Colonic mucosa (tissue), 4 donors: Measurements from ENCODE around the gene FILIP1L. TPM values are rescaled to one million over a fixed set of nuclear protein-coding genes. Genes with fewer than 3 reads are reported as not detected.

Source experiments
- DNase-seq: peaks from one replicate; pipeline ENCODE4 v3.0.0-alpha.2; 2020
- H3K27ac ChIP-seq: fragments of 200-600 bp; one replicate; pipeline ENCODE4 v1.8.0; 2021
- H3K27me3 ChIP-seq: fragments of 200-600 bp; one replicate; pipeline ENCODE4 v1.8.0; 2021
- H3K36me3 ChIP-seq: fragments of 200-600 bp; one replicate; pipeline ENCODE4 v1.8.0; 2021
- H3K4me1 ChIP-seq: fragments of 200-600 bp; one replicate; pipeline ENCODE4 v1.8.0; 2021; ENCODE audit warnings: mild to moderate bottlenecking
- H3K4me3 ChIP-seq: fragments of 200-600 bp; one replicate; pipeline ENCODE4 v1.8.0; 2021
- H3K9ac ChIP-seq, 2 donors: one replicate each; pipeline ENCODE4 v1.7.0; 2013; ENCODE audit warnings: control low read depth in 2 of 2, low read depth in 2 of 2, low read length in 2 of 2
- H3K9me3 ChIP-seq: fragments of 200-600 bp; one replicate; pipeline ENCODE4 v1.8.0; 2021
- intact Hi-C: fragments of 100-400 bp; cut with DNase I; formaldehyde crosslinking; loops from one replicate; pipeline ENCODE4 v1.14.1; 2022
- total RNA-seq, 2 donors: library from RNA; stranded (reverse); fragmentation: NEBNext Ultra II Directional in 1 of 2; extraction: Animal tissue kit (Norgen Biotek cat#: 25700) in 1 of 2; gene quantifications; one replicate each; pipeline ENCODE4 v1.2.1, GENCODE V29; 2021
- TF ChIP-seq, protein P1 (sequence below): fragments of 200-600 bp; IDR thresholded peaks from one replicate; pipeline ENCODE4 v1.8.0; 2022; ENCODE audit warnings: antibody characterized with exemption, mild to moderate bottlenecking
- donor health status: healthy.
- donor health status: DM: no; HTN: no; CAD: no.
- donor health status: DM: no; HTN: no; CAD: no.

FILIP1L gene
- total RNA-seq, 2 donors from 2014 or later: 3.7 to 29.0 TPM

DNA sequence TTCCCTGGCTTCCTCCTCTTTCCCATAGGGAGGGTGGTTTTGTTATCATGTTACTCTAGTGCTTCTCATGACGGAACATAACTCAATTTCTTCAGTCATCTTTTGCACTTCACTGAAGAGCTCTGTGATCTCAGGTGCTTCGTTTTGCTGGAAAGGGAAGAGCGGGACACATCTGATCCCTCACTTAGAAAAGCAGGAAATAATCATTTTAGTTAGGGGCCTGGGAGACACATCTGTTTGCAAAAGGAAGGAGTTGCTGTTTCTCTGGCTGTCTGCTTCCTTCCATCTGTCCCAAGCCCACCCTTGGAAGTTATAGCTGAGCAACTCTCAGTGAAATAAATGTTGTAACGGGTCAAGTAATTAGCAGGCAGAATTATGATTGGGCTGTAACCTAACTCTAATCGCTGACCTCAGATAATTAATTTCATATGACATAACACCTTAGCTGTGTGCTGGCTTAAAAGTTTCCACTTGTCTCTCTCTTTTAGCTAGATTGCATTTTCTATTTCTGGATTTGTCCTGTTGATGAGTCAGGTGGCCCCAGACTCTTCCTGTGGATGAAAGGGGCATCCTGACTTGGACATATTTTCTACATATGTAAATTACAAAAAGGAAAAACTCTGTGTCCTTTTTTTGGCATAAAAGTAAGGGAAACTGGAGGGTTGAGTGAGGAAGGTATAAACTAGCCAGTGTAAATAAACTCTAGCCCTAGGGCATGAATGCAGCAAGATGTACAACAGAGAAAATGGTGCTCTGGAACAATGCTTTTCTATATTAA lies 11.0 kb upstream of the FILIP1L start:
- H3K4me3 ChIP-seq: no peak overlapping the region

DNA sequence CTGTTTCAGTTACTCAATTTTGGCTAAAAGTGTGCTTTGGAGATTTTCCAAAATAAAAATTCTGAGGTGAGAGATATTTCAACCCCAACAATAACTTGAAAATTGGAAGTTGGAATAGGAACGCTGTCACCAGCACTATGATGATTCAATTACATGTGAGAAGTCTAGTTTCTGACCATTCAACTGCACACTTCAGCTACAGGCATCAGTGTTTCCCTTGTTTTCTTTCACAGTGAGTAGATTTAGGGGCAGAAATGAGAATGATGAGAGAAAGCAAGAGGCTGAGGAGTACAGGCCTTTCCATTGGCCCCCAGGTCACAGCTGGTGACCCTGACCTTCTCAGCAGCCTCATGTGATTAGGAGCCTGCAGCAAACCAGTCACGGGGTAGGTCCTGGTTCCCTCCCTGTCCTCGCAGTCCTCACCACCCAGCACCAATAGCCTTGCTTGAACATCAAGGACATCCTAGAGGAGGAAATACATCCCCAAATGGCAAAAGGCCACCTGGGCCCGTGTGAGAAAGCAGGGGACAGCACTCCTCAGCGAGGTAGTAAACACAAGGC lies 10.0 kb upstream of the FILIP1L start:
- intact Hi-C loops: no loop called here
- no peak overlapping the region for H3K27ac ChIP-seq

More for the DNA sequence above, 11.0 kb upstream of the FILIP1L start:
- H3K27me3 ChIP-seq: no peaks in the 10 kb centered on the region
- no peaks in the 10 kb centered on the region for H3K9me3 ChIP-seq
- H3K9ac ChIP-seq: no peak overlapping the region
- no peak overlapping the region for H3K27ac ChIP-seq
- H3K36me3 ChIP-seq: no peaks in the 10 kb centered on the region
- no peak for DNase-seq
- intact Hi-C loops: no loop called here
- H3K4me1 ChIP-seq: no peaks in the 10 kb centered on the region
- TF ChIP-seq, protein P1, sequence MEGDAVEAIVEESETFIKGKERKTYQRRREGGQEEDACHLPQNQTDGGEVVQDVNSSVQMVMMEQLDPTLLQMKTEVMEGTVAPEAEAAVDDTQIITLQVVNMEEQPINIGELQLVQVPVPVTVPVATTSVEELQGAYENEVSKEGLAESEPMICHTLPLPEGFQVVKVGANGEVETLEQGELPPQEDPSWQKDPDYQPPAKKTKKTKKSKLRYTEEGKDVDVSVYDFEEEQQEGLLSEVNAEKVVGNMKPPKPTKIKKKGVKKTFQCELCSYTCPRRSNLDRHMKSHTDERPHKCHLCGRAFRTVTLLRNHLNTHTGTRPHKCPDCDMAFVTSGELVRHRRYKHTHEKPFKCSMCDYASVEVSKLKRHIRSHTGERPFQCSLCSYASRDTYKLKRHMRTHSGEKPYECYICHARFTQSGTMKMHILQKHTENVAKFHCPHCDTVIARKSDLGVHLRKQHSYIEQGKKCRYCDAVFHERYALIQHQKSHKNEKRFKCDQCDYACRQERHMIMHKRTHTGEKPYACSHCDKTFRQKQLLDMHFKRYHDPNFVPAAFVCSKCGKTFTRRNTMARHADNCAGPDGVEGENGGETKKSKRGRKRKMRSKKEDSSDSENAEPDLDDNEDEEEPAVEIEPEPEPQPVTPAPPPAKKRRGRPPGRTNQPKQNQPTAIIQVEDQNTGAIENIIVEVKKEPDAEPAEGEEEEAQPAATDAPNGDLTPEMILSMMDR: no peak

DNA sequence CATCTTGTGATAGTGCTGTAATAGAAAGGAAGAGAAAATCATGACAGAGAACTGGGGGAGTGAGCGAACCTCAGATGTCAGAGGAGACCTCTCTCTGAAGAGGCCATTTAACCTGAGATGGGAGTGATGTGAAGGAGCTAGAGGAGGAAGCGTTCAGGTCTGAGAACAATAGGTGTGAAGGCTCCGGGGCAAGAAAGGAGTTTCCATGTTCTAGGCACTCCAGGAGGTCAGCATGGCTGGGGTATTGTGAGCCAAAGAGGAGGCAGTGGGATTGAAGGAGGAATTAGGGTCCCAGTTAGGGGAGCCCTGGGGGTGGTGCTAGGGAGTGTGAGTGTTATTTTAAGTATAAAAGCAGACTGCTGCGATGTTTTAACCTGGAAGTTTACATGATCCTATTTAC lies 8.8 kb upstream of the FILIP1L start:
- DNase-seq: no peak
- intact Hi-C loops: no loop called here
- H3K9ac ChIP-seq: no peak overlapping the region
- no peaks in the 10 kb centered on the region for H3K9me3 ChIP-seq
- no peak overlapping the region for H3K27ac ChIP-seq
- TF ChIP-seq, protein P1: no peak
- no peaks in the 10 kb centered on the region for H3K27me3 ChIP-seq
- H3K4me3 ChIP-seq: no peak overlapping the region
- no peaks in the 10 kb centered on the region for H3K36me3 ChIP-seq
- no peaks in the 10 kb centered on the region for H3K4me1 ChIP-seq

More for the DNA sequence above, 10.0 kb upstream of the FILIP1L start:
- DNase-seq: no peak
- no peaks in the 10 kb centered on the region for H3K27me3 ChIP-seq
- no peak overlapping the region for H3K4me3 ChIP-seq
- TF ChIP-seq, protein P1: no peak
- no peaks in the 10 kb centered on the region for H3K36me3 ChIP-seq
- H3K4me1 ChIP-seq: no peaks in the 10 kb centered on the region
- no peak overlapping the region for H3K9ac ChIP-seq
- H3K9me3 ChIP-seq: no peaks in the 10 kb centered on the region

DNA sequence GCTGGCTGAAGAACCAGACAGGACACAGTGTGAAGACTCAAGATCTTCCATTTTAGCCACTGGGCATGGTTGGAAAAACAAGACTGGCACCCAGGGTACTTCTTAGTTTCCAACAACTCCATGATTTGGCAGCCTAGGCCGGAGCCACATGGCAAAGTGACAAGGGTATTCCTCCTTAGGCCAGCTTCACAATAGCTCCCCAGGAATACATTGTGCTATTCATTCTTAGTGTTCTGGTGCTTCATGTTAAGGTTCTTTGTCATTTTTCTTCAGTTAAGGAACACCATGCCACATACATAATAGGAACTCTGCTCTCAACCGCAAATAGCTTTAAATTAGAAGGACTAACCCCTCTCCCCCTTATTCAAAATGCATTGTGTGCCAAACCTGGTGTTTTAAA lies 8.0 kb upstream of the FILIP1L start:
- H3K27ac ChIP-seq: no peak overlapping the region
- H3K36me3 ChIP-seq: no peaks in the 10 kb centered on the region
- no peaks in the 10 kb centered on the region for H3K27me3 ChIP-seq
- H3K9ac ChIP-seq: no peak overlapping the region
- H3K4me3 ChIP-seq: no peak overlapping the region
- H3K9me3 ChIP-seq: no peaks in the 10 kb centered on the region
- no peaks in the 10 kb centered on the region for H3K4me1 ChIP-seq
- intact Hi-C loops: no loop called here
- TF ChIP-seq, protein P1: no peak
- no peak for DNase-seq

DNA sequence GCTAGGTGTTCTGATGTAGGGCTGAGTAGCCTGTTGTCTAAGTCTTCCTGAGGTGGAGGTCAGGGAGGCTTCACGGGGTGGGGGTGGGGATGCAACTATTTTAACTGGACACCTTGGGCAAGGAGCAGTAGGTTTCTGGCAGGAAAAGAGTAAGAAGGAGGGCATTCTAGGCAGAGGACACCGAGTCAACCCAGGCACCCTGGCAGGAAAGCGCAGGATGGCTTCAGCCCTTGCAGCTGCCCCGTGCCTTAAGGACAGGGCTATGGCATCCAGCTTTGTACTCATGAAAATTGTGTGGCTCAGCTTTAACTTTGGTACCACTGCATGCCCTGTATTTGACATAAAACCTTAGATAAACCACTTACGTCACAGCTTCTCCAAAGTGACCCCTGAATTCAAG lies 6.4 kb upstream of the FILIP1L start:
- Histone ChIP-seq H3K27ac (no peak overlapping the region), H3K36me3 (no peaks in the 10 kb centered on the region), H3K4me3 (no peak overlapping the region), H3K9me3 (no peaks in the 10 kb centered on the region), H3K4me1 (no peaks in the 10 kb centered on the region), H3K27me3 (no peaks in the 10 kb centered on the region), H3K9ac (no peak overlapping the region)
- TF ChIP-seq, protein P1: no peak
- intact Hi-C loops: no loop called here
- no peak for DNase-seq
